HL-60 (cell line): ENCODE results near the gene PDE11A.

Experiments used
- GABPA ChIP-seq: IDR thresholded peaks from 2 replicates; pipeline ENCODE4 v1.6.1; 2012; ENCODE audit warnings: low read depth
- POLR2AphosphoS5 ChIP-seq: IDR thresholded peaks from 2 replicates; pipeline ENCODE4 v1.6.1; 2012; ENCODE audit warnings: low read depth
- REST ChIP-seq: IDR thresholded peaks from 2 replicates; pipeline ENCODE4 v1.6.1; 2012; ENCODE audit warnings: low read depth; ENCODE audit not compliant: insufficient replicate concordance
- TF ChIP-seq, protein P1 (sequence below): IDR thresholded peaks from one replicate; pipeline ENCODE4 v1.5.1; 2011; ENCODE audit warnings: low read length, control low read depth, inconsistent platforms; ENCODE audit not compliant: insufficient read depth

DNA sequence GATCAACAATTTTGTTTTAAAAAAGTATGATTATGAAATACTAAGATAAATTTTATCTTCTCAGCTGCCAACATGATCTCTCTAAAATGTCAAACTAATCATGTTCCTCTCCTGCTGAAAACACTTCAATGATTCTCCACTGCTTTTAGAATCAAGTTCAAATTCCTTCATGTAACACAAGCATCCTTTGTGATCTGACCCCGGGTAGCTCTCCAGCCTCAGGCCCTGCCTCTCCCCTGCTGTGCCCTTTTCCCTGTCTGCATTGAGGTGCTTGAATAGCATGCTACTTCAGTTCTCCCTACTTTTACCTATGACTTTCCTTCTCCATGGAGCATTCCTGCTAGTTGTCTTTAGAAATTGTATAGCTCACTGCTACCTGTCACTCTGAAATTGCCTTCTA is 274.8 kb downstream of the PDE11A start:
- TF ChIP-seq, protein P1, sequence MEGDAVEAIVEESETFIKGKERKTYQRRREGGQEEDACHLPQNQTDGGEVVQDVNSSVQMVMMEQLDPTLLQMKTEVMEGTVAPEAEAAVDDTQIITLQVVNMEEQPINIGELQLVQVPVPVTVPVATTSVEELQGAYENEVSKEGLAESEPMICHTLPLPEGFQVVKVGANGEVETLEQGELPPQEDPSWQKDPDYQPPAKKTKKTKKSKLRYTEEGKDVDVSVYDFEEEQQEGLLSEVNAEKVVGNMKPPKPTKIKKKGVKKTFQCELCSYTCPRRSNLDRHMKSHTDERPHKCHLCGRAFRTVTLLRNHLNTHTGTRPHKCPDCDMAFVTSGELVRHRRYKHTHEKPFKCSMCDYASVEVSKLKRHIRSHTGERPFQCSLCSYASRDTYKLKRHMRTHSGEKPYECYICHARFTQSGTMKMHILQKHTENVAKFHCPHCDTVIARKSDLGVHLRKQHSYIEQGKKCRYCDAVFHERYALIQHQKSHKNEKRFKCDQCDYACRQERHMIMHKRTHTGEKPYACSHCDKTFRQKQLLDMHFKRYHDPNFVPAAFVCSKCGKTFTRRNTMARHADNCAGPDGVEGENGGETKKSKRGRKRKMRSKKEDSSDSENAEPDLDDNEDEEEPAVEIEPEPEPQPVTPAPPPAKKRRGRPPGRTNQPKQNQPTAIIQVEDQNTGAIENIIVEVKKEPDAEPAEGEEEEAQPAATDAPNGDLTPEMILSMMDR = no peak
- no peak for TF ChIP-seq POLR2AphosphoS5
- TF ChIP-seq REST = no peak
- no peak for TF ChIP-seq GABPA
